Measurements from ENCODE around the gene CAMK2B. TPM values are rescaled to one million over a fixed set of nuclear protein-coding genes. Genes with fewer than 3 reads are reported as not detected.

CAMK2B gene
- polyA plus RNA-seq, 1 donor (not counting 4 experiments of a cell fraction or from before 2014, with no cell fraction given) = 0.25 TPM

GRCh38 chr7:44281811-44282600 is 43.4 kb downstream of the CAMK2B start:
- Histone ChIP-seq H3K36me3 (ENCODE audit: control insufficient read depth in 2 of 2, extremely low read depth in 1 of 2, insufficient read depth in 2 of 2, low read length in 2 of 2) (no peaks in the 10 kb centered on the region), H3K27ac (ENCODE audit: control insufficient read depth, insufficient read depth, low read length) (no peak overlapping the region), H3K9ac (ENCODE audit: control insufficient read depth, extremely low read depth, insufficient read depth, low read length) (no peak overlapping the region), H3K4me2 (ENCODE audit: control insufficient read depth, extremely low read depth, insufficient read depth, low read depth, low read length) (no peak overlapping the region), H4K20me1 (ENCODE audit: control insufficient read depth, extremely low read depth, insufficient read depth, low read length) (no peaks in the 10 kb centered on the region), H3K9me3 (ENCODE audit: control insufficient read depth, low read depth, low read length) (no peaks in the 10 kb centered on the region), H3K4me1 (ENCODE audit: control insufficient read depth, extremely low read depth, insufficient read depth, low read length) (no peaks in the 10 kb centered on the region), H3K27me3 (ENCODE audit: control insufficient read depth, extremely low read depth, insufficient read depth, low read length) (no peaks in the 10 kb centered on the region), H2AFZ (ENCODE audit: control insufficient read depth, low read length) (no peak overlapping the region), H3K9me1 (ENCODE audit: control insufficient read depth, extremely low read depth, insufficient read depth, low read length) (no peaks in the 10 kb centered on the region), H3K79me2 (ENCODE audit: control insufficient read depth, insufficient read depth, low read length) (no peaks in the 10 kb centered on the region), H3K4me3 (ENCODE audit: control insufficient read depth in 2 of 3, extremely low read depth in 1 of 3, insufficient read depth in 2 of 3, low read depth in 1 of 3, low read length in 3 of 3) (no peak overlapping the region)
- DNase-seq (ENCODE audit: low read depth, low spot score) (no peak), FAIRE-seq (no peak)
- TF ChIP-seq EZH2 (IDR thresholded peaks at IDR 0.05; ENCODE audit: low read length) = no peak
- no peak for TF ChIP-seq CTCF (optimal IDR thresholded peaks at IDR 0.05 in 1 of 3, IDR thresholded peaks at IDR 0.05 in 1 of 3, conservative IDR thresholded peaks at IDR 0.05 in 1 of 3; ENCODE audit: extremely low read depth in 1 of 3, insufficient read depth in 2 of 3, low read length in 3 of 3)
- dilution Hi-C loops (cut with MboI; ENCODE audit: extremely low pct_ligation_motif_present, low sequenced_read_pairs) = no loop called here

- dilution Hi-C loops (cut with MboI; ENCODE audit: extremely low pct_ligation_motif_present, low sequenced_read_pairs) = no loop called here
- Histone ChIP-seq H3K27me3 (ENCODE audit: control insufficient read depth, extremely low read depth, insufficient read depth, low read length) (no peaks in the 10 kb centered on the region), H3K36me3 (ENCODE audit: control insufficient read depth in 2 of 2, extremely low read depth in 1 of 2, insufficient read depth in 2 of 2, low read length in 2 of 2) (no peaks in the 10 kb centered on the region), H3K9me3 (ENCODE audit: control insufficient read depth, low read depth, low read length) (no peaks in the 10 kb centered on the region), H3K4me3 (ENCODE audit: control insufficient read depth in 2 of 3, extremely low read depth in 1 of 3, insufficient read depth in 2 of 3, low read depth in 1 of 3, low read length in 3 of 3) (no peak overlapping the region), H3K27ac (ENCODE audit: control insufficient read depth, insufficient read depth, low read length) (no peak overlapping the region), H3K9ac (ENCODE audit: control insufficient read depth, extremely low read depth, insufficient read depth, low read length) (no peak overlapping the region), H3K4me1 (ENCODE audit: control insufficient read depth, extremely low read depth, insufficient read depth, low read length) (no peaks in the 10 kb centered on the region), H2AFZ (ENCODE audit: control insufficient read depth, low read length) (no peak overlapping the region), H4K20me1 (ENCODE audit: control insufficient read depth, extremely low read depth, insufficient read depth, low read length) (no peaks in the 10 kb centered on the region), H3K4me2 (ENCODE audit: control insufficient read depth, extremely low read depth, insufficient read depth, low read depth, low read length) (no peak overlapping the region), H3K79me2 (ENCODE audit: control insufficient read depth, insufficient read depth, low read length) (no peaks in the 10 kb centered on the region), H3K9me1 (ENCODE audit: control insufficient read depth, extremely low read depth, insufficient read depth, low read length) (no peaks in the 10 kb centered on the region)
- no peak for TF ChIP-seq CTCF (optimal IDR thresholded peaks at IDR 0.05 in 1 of 3, IDR thresholded peaks at IDR 0.05 in 1 of 3, conservative IDR thresholded peaks at IDR 0.05 in 1 of 3; ENCODE audit: extremely low read depth in 1 of 3, insufficient read depth in 2 of 3, low read length in 3 of 3)
- no peak for TF ChIP-seq EZH2 (IDR thresholded peaks at IDR 0.05; ENCODE audit: low read length)
- no peak for FAIRE-seq
- no peak for DNase-seq (ENCODE audit: low read depth, low spot score)
These were observed 44.2 kb downstream of the CAMK2B start for GRCh38 chr7:44280993-44281721.
